Left cardiac atrium (tissue), 4 donors: ENCODE results near the gene PCDHGA2. TPM values are rescaled to one million over a fixed set of nuclear protein-coding genes. Genes with fewer than 3 reads are reported as not detected.
A peak's percentile ranks its signal among the peaks of the same experiment; 100 is the strongest.
"Not testable (repeated sequence)": the region's sequence is repeated elsewhere in the genome, so short reads cannot be mapped to it uniquely, and the experiment has no call there.

Source experiments
- ATAC-seq, 2 donors: fragments of 200-7000 bp; cut with Tn5 transposase; one replicate each; pipeline ENCODE4 v1.9.1; 2020; ENCODE audit warnings: mild to moderate bottlenecking in 2 of 2, moderate library complexity in 2 of 2
- DNase-seq: peaks from one replicate; pipeline ENCODE4 v3.0.0-alpha.2; 2020
- intact Hi-C, 2 donors: fragments of 100-400 bp; cut with DNase I; formaldehyde crosslinking; loops; one replicate each; pipeline versions ENCODE4 v1.14.1 to v1.15.1; 2022 to 2023
- total RNA-seq, 2 donors: library from RNA; stranded (reverse); fragmentation: NEBNext Ultra II Directional; extraction: Animal tissue kit (Norgen Biotek cat#: 25700); gene quantifications; one replicate each; pipeline ENCODE4 v1.2.1, GENCODE V29; 2021
- donor health status: DM: no; HTN: yes; CAD: no.
- donor health status: DM: no; HTN: yes; CAD: no; lungs with severe emphysema.
- donor health status: DM: yes; HTN: yes; CAD: no.
- donor health status: Dilated cardiomyopathy.

The PCDHGA2 gene
- total RNA-seq, 2 donors from 2014 or later, result 4.5 to 7.3 TPM

DNA sequence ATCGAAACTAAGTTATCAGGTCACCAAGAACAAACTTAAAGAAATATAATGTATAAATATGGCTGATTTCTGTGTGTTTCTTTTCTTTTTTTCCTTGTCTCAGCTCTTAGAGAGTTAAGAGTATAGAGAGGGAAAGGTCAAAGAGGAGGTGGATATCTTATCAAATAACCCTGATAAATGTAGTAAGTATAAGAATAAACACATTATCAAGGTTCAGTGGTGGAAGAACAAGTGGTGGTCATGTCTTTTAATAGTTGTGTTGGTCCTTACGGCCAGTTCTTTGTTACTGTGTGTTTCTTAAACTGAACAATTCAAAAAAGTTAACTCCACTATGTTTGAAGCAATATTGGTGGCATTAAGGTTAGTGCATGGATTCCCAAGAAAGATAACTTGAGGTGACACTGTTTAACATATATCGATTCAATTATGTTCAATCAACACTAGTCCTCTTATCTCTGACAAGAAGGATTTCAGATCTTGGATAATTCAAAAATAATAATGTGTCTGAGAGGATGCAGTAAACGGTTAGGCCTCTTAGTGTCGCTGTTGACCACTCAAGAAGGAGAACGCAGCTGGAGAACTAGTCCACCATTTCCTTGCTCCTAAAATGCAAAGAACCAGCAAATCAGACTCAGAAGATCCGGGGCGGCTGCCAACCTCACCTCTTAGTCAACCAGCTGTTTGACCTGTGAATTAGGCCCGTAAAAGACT is 4.8 kb downstream of the PCDHGA2 start, which contains the start of gene PCDHGA3:
PCDHGA3 (plus strand) TSS at position 588 of the 711 bp plus-strand sequence. CDS start 205 bp downstream, outside the sequence.
- DNase-seq (no peak), ATAC-seq (peak; percentile 34 to 58)
- intact Hi-C loops, result no loop called here

DNA sequence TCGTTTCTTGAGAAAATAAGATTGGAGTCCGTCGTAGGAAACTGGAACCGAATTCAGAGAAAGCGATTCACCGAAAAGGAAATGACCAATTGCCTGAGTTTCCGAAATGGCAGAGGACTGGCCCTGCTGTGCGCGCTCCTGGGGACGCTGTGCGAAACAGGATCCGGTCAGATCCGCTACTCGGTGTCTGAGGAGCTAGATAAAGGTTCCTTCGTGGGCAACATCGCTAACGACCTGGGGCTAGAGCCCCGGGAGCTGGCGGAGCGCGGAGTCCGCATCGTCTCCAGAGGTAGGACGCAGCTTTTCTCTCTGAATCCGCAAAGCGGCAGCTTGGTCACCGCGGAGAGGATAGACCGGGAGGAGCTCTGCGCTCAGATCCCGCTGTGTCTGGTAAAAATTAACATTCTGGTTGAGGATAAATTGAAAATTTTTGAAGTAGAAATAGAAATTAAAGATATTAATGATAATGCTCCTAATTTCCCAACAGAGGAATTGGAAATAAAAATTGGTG is 5.4 kb downstream of the PCDHGA2 start:
- ATAC-seq, result peak in 1 of 2 donors; percentile 48
- no peak for DNase-seq
- intact Hi-C loops, result no loop called here

DNA sequence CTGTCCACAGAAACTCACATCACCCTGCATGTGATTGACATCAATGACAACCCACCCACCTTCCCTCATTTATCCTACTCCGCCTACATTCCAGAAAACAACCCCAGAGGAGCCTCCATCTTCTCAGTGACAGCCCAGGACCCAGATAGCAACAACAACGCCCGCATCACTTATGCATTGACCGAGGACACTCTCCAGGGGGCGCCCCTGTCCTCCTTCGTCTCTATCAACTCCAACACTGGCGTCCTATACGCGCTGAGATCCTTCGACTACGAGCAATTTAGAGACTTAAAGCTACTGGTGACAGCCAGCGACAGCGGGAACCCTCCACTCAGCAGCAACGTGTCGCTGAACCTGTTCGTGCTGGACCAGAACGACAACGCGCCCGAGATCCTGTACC is 6.8 kb downstream of the PCDHGA2 start:
- ATAC-seq, result no peak
- DNase-seq, result no peak
- intact Hi-C loops, result no loop called here

DNA sequence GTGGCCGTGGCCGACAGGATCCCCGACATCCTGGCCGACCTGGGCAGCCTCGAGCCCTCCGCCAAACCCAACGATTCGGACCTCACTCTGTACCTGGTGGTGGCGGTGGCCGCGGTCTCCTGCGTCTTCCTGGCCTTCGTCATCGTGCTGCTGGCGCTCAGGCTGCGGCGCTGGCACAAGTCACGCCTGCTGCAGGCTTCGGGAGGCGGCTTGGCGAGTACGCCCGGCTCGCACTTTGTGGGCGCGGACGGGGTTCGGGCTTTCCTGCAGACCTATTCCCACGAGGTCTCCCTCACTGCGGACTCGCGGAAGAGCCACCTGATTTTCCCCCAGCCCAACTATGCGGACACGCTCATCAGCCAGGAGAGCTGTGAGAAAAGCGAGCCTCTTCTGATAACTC is 7.5 kb downstream of the PCDHGA2 start:
- ATAC-seq, DNase-seq, intact Hi-C loops: not testable (repeated sequence)

DNA sequence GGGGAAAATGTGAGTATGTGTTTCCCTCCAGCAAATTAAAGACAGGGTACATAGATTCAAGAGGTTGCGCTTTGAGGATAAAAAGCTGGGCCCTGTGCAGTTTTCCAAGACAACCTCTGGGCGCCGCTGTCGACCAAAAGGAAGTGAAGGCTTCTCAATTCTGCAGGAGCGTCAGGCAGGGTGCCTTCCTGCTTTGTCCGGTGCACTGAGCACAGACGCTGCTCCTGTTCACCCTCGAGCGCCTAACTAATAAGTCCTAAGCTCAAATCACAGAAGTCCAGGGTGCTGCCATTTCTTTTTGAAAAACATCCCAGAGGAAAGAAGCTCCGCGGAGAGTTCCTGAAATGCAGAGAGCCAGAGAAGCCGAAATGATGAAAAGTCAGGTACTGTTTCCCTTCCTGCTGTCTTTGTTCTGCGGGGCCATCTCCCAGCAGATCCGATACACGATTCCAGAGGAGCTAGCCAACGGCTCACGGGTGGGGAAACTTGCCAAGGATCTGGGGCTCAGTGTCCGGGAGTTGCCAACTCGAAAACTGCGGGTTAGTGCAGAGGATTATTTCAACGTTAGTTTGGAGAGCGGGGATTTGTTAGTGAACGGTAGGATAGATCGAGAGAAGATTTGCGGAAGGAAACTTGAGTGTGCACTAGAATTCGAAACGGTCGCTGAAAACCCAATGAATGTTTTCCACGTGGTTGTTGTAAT is 11.5 kb downstream of the PCDHGA2 start, which contains the start of gene PCDHGB1:
PCDHGB1 (plus strand) TSS at position 183 of the 703 bp plus-strand sequence; CDS start at position 345, 162 bp downstream.
- peak; percentile 57 to 66 for ATAC-seq
- peak; percentile 38 for DNase-seq
- intact Hi-C loops, result loop anchor here in 1 of 2 donors (10.0 kb wide), 2 partner anchors 55 to 145 kb away; partner anchors contain the start of genes PCDHB12, PCDHGA9 and PCDHGB6

DNA sequence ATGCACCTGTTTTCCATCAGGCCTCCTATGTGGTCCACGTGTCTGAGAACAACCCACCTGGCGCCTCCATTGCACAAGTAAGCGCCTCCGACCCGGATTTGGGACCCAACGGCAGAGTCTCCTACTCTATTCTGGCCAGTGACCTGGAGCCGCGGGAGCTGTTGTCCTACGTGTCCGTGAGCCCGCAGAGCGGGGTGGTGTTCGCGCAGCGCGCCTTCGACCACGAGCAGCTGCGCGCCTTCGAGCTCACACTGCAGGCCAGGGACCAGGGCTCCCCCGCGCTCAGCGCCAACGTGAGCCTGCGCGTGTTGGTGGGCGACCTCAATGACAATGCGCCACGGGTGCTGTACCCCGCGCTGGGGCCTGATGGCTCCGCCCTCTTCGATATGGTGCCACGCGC is 13.0 kb downstream of the PCDHGA2 start:
- no peak for DNase-seq
- intact Hi-C loops, result loop anchor here in 1 of 2 donors (10.0 kb wide), 2 partner anchors 53 to 147 kb away; partner anchors contain the start of genes PCDHB12, PCDHGA9 and PCDHGB6
- no peak for ATAC-seq

DNA sequence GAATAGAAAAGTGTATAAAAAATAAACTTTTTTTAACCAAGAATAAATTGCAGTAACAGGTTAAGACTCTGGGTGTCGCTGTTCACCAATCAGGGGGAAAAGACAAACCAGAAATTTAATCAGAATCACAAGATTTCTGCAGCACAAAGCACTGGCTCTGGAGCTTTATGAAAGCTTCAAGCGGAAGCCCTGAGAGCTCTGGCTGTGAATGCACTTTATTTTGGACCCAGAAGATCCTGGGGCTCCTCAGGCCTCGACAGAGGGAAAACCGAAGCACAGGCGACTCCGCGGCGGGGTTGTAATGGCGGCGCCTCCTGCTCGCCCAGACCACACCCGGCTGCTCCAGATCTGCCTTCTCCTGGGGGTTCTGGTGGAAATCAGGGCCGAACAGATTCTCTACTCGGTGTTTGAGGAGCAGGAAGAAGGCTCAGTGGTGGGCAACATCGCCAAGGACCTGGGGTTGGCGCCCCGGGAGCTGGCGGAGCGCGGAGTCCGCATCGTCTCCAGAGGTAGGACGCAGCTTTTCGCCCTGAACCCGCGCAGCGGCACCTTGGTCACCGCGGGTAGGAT is 16.4 kb downstream of the PCDHGA2 start, which contains the start of gene PCDHGA4:
PCDHGA4 (plus strand) TSS at position 122 of the 570 bp plus-strand sequence; CDS start at position 209, 87 bp downstream.
- ATAC-seq, result no peak
- intact Hi-C loops, result loop anchor here in 1 of 2 donors (10.0 kb wide), 2 partner anchors 50 to 150 kb away; partner anchors contain the start of genes PCDHB12, PCDHGA9 and PCDHGB6
- no peak for DNase-seq

DNA sequence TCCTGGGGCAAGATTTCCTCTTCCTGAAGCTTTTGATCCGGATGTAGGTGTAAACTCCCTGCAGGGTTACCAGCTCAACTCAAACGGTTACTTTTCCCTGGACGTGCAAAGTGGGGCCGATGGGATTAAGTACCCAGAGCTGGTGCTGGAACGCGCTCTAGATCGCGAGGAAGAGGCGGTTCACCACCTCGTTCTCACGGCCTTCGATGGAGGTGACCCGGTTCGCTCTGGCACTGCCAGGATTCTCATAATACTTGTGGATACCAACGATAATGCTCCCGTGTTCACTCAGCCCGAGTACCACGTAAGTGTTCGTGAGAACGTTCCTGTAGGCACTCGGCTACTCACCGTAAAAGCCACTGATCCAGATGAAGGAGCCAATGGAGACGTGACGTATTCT is 17.1 kb downstream of the PCDHGA2 start:
- DNase-seq (no peak), ATAC-seq (no peak)
- intact Hi-C loops, result loop anchor here in 1 of 2 donors (10.0 kb wide), 2 partner anchors 49 to 151 kb away; partner anchors contain the start of genes PCDHB12, PCDHGA9 and PCDHGB6

DNA sequence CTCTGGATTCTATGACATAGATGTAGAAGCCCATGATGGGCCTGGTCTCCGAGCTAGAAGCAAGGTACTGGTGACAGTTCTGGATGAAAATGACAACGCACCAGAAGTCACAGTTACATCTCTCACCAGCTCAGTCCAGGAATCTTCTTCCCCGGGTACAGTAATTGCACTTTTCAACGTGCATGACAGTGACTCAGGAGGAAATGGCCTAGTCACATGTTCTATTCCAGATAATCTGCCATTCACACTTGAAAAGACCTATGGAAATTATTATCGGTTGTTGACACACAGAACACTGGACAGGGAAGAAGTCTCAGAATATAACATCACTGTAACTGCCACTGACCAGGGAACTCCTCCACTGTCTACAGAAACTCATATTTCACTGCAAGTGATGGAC is 17.6 kb downstream of the PCDHGA2 start:
- no peak for ATAC-seq
- no peak for DNase-seq
- intact Hi-C loops, result loop anchor here in 1 of 2 donors (10.0 kb wide), 2 partner anchors 49 to 151 kb away; partner anchors contain the start of genes PCDHB12, PCDHGA9 and PCDHGB6

DNA sequence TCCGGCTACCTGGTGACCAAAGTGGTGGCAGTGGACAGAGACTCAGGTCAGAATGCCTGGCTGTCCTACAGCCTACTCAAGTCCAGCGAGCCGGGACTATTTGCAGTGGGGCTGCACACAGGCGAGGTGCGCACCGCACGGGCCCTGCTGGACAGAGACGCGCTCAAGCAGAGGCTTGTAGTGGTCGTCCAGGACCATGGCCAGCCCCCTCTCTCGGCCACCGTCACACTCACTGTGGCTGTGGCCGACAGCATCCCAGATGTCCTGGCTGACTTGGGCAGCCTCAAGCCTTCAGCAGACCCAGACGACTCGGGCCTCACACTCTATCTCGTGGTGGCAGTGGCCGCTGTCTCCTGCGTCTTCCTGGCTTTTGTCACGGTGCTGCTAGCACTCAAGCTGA is 18.4 kb downstream of the PCDHGA2 start:
- intact Hi-C loops, result loop anchor here in 1 of 2 donors (10.0 kb wide), 2 partner anchors 48 to 152 kb away; partner anchors contain the start of genes PCDHB12, PCDHGA9 and PCDHGB6
- ATAC-seq (no peak), DNase-seq (no peak)

DNA sequence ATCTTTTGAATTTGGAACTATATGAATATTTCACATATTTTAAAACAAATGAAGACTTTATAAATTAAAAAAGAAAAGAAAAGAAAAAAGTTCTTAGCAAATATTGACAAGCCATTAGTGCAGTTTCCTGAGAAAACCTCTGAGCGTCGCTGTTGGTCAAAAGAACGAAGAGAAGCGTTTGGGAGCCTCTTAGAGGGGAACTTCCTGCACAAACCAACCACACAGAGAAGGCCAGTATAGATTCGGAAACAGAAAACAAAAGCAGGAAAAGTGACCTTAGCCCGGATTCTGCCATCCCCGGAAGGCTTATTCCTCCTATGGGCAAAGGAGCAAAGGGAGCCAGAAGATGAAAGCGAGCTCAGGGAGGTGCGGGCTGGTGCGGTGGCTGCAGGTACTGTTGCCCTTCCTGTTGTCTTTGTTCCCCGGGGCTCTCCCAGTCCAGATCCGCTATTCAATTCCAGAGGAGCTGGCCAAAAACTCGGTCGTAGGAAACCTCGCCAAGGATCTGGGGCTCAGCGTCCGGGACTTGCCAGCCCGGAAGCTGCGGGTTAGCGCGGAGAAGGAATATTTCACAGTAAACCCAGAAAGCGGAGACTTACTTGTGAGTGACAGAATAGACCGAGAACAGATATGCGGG is 21.3 kb downstream of the PCDHGA2 start, which contains the start of gene PCDHGB2:
PCDHGB2 (plus strand) TSS at position 205 of the 637 bp plus-strand sequence; CDS start at position 347, 142 bp downstream.
- DNase-seq (no peak), ATAC-seq (no peak)
- intact Hi-C loops, result loop anchor here in 1 of 2 donors (10.0 kb wide), 2 partner anchors 45 to 155 kb away; partner anchors contain the start of genes PCDHB12, PCDHGA9 and PCDHGB6

DNA sequence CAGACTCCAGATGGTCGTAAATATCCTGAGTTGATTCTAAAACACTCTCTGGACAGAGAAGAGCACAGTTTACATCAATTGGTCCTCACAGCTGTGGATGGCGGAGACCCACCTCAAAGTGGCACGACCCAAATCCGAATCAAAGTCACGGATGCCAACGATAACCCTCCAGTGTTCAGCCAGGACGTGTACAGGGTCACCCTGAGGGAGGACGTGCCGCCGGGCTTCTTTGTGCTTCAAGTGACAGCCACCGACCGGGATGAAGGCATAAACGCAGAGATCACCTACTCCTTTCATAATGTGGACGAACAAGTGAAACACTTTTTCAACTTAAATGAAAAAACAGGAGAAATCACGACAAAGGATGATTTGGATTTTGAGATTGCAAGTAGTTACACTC is 22.1 kb downstream of the PCDHGA2 start:
- intact Hi-C loops, result no loop called here
- DNase-seq, result no peak
- ATAC-seq, result no peak

DNA sequence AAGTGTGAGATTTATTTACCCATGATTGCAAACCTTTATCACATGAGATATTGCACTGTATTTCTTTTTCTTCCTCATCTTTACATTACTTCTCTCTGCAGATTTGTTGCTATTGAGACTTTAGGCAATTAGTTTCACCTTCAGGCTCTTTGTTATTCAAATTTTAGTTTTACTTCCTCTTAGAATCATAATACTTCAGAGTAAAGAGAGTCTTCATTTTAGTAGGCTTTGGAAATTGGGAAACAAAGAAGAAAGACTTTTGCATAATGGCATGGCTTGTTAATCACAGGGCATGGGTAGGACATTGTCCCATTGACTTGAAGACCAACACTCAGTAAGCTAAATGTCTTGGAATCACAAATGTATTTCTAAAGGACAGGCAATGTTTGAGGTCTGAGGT is 24.2 kb downstream of the PCDHGA2 start:
- ATAC-seq, result no peak
- intact Hi-C loops, result no loop called here
- DNase-seq, result no peak

DNA sequence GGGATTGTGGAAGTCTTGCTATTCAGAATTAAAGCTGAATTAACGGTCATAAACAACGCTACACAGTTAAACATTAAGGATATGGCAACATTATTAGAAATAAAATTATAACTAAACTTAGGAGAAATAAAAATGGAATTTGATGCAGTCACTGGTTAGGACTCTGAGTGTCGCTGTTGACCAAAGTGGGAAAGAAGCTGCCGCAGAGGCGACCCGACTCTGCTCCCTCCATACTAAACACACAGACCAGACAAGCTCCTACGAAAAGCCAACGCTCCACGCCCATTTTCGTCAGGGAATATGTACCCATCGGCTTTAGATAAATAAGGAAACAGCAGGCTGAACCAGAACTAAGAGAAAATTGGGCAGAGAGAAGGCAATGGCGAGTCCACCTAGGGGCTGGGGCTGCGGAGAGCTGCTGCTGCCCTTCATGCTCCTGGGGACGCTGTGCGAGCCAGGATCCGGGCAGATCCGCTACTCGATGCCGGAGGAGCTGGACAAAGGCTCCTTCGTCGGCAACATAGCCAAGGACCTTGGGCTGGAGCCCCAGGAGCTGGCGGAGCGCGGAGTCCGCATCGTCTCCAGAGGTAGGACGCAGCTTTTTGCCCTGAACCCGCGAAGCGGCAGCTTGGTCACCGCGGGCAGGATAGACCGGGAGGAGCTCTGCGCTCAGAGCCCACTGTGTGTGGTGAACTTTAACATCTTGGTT is 25.5 kb downstream of the PCDHGA2 start, which contains the start of gene PCDHGA5:
PCDHGA5 (plus strand) TSS at position 211 of the 709 bp plus-strand sequence; CDS start at position 380, 169 bp downstream.
- ATAC-seq (no peak), DNase-seq (no peak)
- intact Hi-C loops, result no loop called here

DNA sequence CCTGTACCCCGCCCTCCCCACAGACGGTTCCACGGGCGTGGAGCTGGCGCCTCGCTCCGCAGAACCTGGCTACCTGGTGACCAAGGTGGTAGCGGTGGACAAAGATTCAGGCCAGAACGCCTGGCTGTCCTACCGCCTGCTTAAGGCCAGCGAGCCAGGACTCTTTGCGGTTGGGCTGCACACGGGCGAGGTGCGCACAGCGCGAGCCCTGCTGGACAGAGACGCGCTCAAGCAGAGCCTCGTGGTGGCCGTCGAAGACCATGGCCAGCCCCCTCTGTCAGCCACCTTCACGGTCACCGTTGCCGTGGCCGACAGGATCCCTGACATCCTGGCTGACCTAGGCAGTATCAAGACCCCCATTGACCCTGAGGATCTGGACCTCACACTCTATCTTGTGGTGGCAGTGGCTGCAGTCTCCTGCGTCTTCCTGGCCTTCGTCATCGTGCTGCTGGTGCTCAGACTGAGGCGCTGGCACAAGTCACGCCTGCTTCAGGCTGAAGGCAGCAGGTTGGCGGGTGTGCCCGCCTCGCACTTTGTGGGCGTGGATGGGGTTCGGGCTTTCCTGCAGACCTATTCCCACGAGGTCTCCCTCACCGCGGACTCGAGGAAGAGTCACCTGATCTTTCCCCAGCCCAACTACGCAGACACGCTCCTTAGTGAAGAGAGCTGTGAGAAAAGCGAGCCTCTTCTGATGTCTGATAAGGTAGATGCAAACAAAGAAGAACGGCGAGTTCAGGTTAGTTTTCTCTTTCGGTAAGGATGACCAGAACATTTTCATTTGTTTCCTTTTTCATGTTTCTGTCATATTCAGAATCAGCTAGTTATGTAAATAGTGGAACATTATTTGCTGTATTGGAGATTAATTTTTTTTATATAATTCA is 27.7 kb downstream of the PCDHGA2 start:
- intact Hi-C loops, result no loop called here
- ATAC-seq (no peak), DNase-seq (no peak)

DNA sequence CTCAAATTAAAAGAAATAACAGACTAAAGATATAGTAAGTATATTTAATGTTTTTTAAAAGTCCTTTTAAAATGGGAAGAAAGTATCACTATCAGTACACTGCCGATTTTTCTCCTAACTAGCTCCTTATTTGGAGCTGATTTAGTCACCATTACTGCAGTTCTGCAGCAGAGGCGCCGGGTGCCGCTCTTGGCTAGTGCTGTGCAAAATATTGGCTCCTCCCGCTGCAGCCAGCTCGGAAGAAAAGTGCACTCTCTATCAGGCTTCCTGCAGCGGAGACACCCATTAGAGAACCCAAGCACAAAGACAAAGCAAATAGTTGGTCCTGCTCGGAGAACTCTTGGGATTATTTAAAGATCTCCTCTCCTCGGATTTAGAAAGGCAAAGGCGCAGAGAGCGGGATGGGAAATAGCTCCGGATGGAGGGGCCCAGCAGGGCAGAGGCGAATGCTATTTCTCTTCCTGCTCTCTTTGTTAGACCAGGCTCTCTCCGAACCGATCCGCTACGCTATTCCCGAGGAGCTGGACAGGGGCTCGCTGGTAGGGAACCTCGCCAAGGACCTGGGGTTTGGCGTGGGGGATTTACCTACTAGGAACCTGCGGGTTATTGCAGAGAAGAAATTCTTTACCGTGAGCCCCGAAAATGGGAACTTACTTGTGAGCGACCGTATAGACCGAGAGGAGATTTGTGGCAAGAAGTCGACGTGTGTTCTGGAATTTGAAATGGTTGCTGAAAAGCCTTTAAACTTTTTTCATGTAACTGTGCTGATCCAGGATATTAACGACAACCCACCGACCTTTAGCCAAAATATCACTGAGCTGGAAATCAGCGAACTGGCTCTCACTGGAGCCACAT is 31.7 kb downstream of the PCDHGA2 start, which contains the start of gene PCDHGB3:
PCDHGB3 (plus strand) TSS at position 249 of the 855 bp plus-strand sequence; CDS start at position 402, 153 bp downstream.
- ATAC-seq, result peak; percentile 86 to 90
- DNase-seq, result peak; percentile 49
- intact Hi-C loops, result no loop called here
